IMR-90 (cell line): Measurements from ENCODE around the gene CAPS. TPM values are rescaled to one million over a fixed set of nuclear protein-coding genes. Genes with fewer than 3 reads are reported as not detected.

ENCODE experiments used
- ATAC-seq: fragments of 200-7000 bp; cut with Tn5 transposase; 2 replicates; pipeline ENCODE4 v1.9.1; 2020; ENCODE audit warnings: low read depth, mild to moderate bottlenecking, moderate library complexity
- BruUV-seq: library from RNA; stranded (reverse); fragments of 400-500 nt; replicated peaks from 2 replicates; lab custom pipeline; 2021; lab: Mats Ljungman, UMichigan
- CTCF ChIA-PET: fragments of 300-600 bp; formaldehyde crosslinking; extraction: SDS; loops from one replicate; lab custom pipeline; 2021; ENCODE audit warnings: antibody characterized with exemption; lab: Yijun Ruan, JAX
- POLR2A ChIA-PET: fragments of 300-600 bp; sonication (Branson Sonifier 250); formaldehyde crosslinking; loops from one replicate; lab custom pipeline; 2022; ENCODE audit warnings: antibody characterized with exemption; ENCODE audit not compliant: unreplicated experiment; lab: Charles Lee
- DNase-seq: peaks from one replicate; pipeline ENCODE4 v3.0.0; 2013
- H2AFZ ChIP-seq: replicated peaks from 2 replicates; pipeline ENCODE3; 2013; ENCODE audit warnings: low read length, mild to moderate bottlenecking; ENCODE audit not compliant: poor library complexity
- H2AK5ac ChIP-seq: 2 replicates; pipeline ENCODE4 v1.6.1; 2013; ENCODE audit warnings: low read depth, low read length, inconsistent platforms
- H2AK9ac ChIP-seq: replicated peaks from 2 replicates; pipeline ENCODE3; 2013; ENCODE audit warnings: mild to moderate bottlenecking, low read depth, low read length, moderate library complexity; ENCODE audit not compliant: poor library complexity
- H2BK120ac ChIP-seq: 2 replicates; pipeline ENCODE4 v1.6.1; 2013; ENCODE audit warnings: low read depth, low read length, inconsistent platforms
- H2BK15ac ChIP-seq: 3 replicates; pipeline ENCODE4 v1.6.1; 2013; ENCODE audit warnings: low read depth, low read length, inconsistent platforms
- H2BK20ac ChIP-seq: 2 replicates; pipeline ENCODE4 v1.6.1; 2013; ENCODE audit warnings: low read depth, mild to moderate bottlenecking, inconsistent platforms, low read length, moderate library complexity
- H2BK5ac ChIP-seq: 2 replicates; pipeline ENCODE4 v1.6.1; 2013; ENCODE audit warnings: mild to moderate bottlenecking, low read depth, low read length, inconsistent platforms; ENCODE audit not compliant: poor library complexity, severe bottlenecking
- H3K14ac ChIP-seq: replicated peaks from 2 replicates; pipeline ENCODE4 v1.6.1; 2013; ENCODE audit warnings: low read depth, low read length, inconsistent platforms
- H3K18ac ChIP-seq: 2 replicates; pipeline ENCODE4 v1.6.1; 2013; ENCODE audit warnings: low read depth, low read length, control low read depth
- H3K23ac ChIP-seq: 2 replicates; pipeline ENCODE4 v1.6.1; 2013; ENCODE audit warnings: low read depth, low read length, inconsistent platforms
- H3K27ac ChIP-seq: 2 replicates; pipeline ENCODE4 v1.5.1; 2013; ENCODE audit warnings: mild to moderate bottlenecking, control low read depth, low read length; ENCODE audit not compliant: insufficient read depth
- H3K27me3 ChIP-seq: 2 replicates; pipeline ENCODE4 v1.6.1; 2013; ENCODE audit warnings: low read length; ENCODE audit not compliant: control insufficient read depth, insufficient read depth
- H3K36me3 ChIP-seq: 2 replicates; pipeline ENCODE4 v1.6.1; 2013; ENCODE audit warnings: low read length, mixed read lengths; ENCODE audit not compliant: control insufficient read depth, insufficient read depth
- H3K4ac ChIP-seq: 2 replicates; pipeline ENCODE4 v1.6.1; 2013; ENCODE audit warnings: low read depth, low read length, inconsistent platforms
- H3K4me1 ChIP-seq: 2 replicates; pipeline ENCODE4 v1.6.1; 2013; ENCODE audit warnings: low read length, mixed read lengths; ENCODE audit not compliant: control insufficient read depth, insufficient read depth
- H3K4me2 ChIP-seq: 2 replicates; pipeline ENCODE4 v1.6.1; 2013; ENCODE audit warnings: low read depth, mild to moderate bottlenecking, control low read depth, low read length, moderate library complexity
- H3K4me3 ChIP-seq: 2 replicates; pipeline ENCODE4 v1.5.1; 2013; ENCODE audit warnings: low read depth, mild to moderate bottlenecking, control low read depth, low read length, moderate library complexity; ENCODE audit not compliant: insufficient read depth
- H3K56ac ChIP-seq: 2 replicates; pipeline ENCODE4 v1.6.1; 2013; ENCODE audit warnings: low read length, inconsistent platforms; ENCODE audit not compliant: insufficient read depth; ENCODE audit errors: extremely low read depth
- H3K79me1 ChIP-seq, 2 experiments: 2 replicates each; pipeline ENCODE4 v1.6.1; 2013; ENCODE audit warnings: low read length in 2 of 2, inconsistent platforms in 1 of 2, low read depth in 1 of 2
- H3K9ac ChIP-seq: 2 replicates; pipeline ENCODE4 v1.6.1; 2013; ENCODE audit warnings: low read depth, low read length, control low read depth
- H3K9me1 ChIP-seq: 2 replicates; pipeline ENCODE4 v1.6.1; 2013; ENCODE audit warnings: low read length, inconsistent platforms; ENCODE audit not compliant: insufficient read depth
- H3K9me3 ChIP-seq: 2 replicates; pipeline ENCODE4 v1.6.1; 2013; ENCODE audit warnings: low read length; ENCODE audit not compliant: control insufficient read depth, insufficient read depth
- H4K20me1 ChIP-seq: 2 replicates; pipeline ENCODE4 v1.6.1; 2013; ENCODE audit warnings: low read length, inconsistent platforms; ENCODE audit not compliant: insufficient read depth
- H4K5ac ChIP-seq: 2 replicates; pipeline ENCODE4 v1.6.1; 2013; ENCODE audit warnings: mild to moderate bottlenecking, low read depth, low read length, control low read depth
- H4K8ac ChIP-seq, 2 experiments: 2 replicates each; pipeline ENCODE4 v1.6.1; 2013; ENCODE audit warnings: low read depth in 2 of 2, low read length in 2 of 2, control low read depth in 1 of 2, inconsistent platforms in 1 of 2
- H4K91ac ChIP-seq: 2 replicates; pipeline ENCODE4 v1.6.1; 2013; ENCODE audit warnings: low read depth, low read length, inconsistent platforms; ENCODE audit not compliant: insufficient read depth
- CHD1 ChIP-seq: IDR thresholded peaks from 2 replicates; pipeline ENCODE4 v1.6.1; 2012; ENCODE audit warnings: low read depth, low read length, improper control_type of control experiment
- FOS ChIP-seq: fragments of 150-350 bp; IDR thresholded peaks from 2 replicates; pipeline ENCODE4 v1.6.1; 2016; ENCODE audit warnings: low read depth, low read length
- MXI1 ChIP-seq: IDR thresholded peaks from 2 replicates; pipeline ENCODE4 v1.6.1; 2012; ENCODE audit warnings: low read depth, mild to moderate bottlenecking, low read length, moderate library complexity, borderline replicate concordance
- POLR2A ChIP-seq: IDR thresholded peaks from 2 replicates; pipeline ENCODE4 v1.6.1; 2012; ENCODE audit warnings: mild to moderate bottlenecking, low read depth, low read length
- RAD21 ChIP-seq: IDR thresholded peaks from 2 replicates; pipeline ENCODE4 v1.6.1; 2012; ENCODE audit warnings: low read length, improper control_type of control experiment
- WGBS, 2 experiments: methylation state at CpG; one replicate each; pipeline versions ENCODE4 v1.1.5 to v1.1.7; 2013; ENCODE audit warnings: missing lambda C conversion rate in 2 of 2; ENCODE audit not compliant: insufficient read length in 1 of 2; ENCODE audit errors: extremely low coverage in 2 of 2; 5-methylcytosine and 5-hydroxymethylcytosine counted together
- dilution Hi-C: fragments of 300-500 bp; cut with HindIII; formaldehyde crosslinking; loops from one replicate; pipeline ENCODE4 v1.14.3; 2018; ENCODE audit warnings: low sequenced_read_pairs; ENCODE audit not compliant: unreplicated experiment
- in situ Hi-C: fragments of 300-500 bp; cut with MboI; formaldehyde crosslinking; loops from 3 replicates; pipeline ENCODE4 v1.14.3; 2019; ENCODE audit warnings: low sequenced_read_pairs, inconsistent platforms, mixed read lengths
- intact Hi-C: fragments of 100-400 bp; cut with micrococcal nuclease; formaldehyde crosslinking; loops from 2 replicates; pipeline ENCODE4 v1.10.0; 2022
- polyA plus RNA-seq, 3 experiments: library from polyadenylated mRNA; depleted of rRNA; stranded (reverse); fragments of >200 nt; gene quantifications; 2 replicates each; pipeline ENCODE4 v1.2.3, GENCODE V29; 2012; ENCODE audit warnings: low replicate concordance in 1 of 3
- total RNA-seq: library from RNA; depleted of rRNA; stranded (reverse); fragments of >200 nt; gene quantifications from 2 replicates; pipeline ENCODE4 v1.2.3, GENCODE V29; 2012

The CAPS gene
- total and polyA plus RNA-seq, 2 of the 4 experiments (the other 2 are of a cell fraction): 0.54 to 4.9 TPM

DNA sequence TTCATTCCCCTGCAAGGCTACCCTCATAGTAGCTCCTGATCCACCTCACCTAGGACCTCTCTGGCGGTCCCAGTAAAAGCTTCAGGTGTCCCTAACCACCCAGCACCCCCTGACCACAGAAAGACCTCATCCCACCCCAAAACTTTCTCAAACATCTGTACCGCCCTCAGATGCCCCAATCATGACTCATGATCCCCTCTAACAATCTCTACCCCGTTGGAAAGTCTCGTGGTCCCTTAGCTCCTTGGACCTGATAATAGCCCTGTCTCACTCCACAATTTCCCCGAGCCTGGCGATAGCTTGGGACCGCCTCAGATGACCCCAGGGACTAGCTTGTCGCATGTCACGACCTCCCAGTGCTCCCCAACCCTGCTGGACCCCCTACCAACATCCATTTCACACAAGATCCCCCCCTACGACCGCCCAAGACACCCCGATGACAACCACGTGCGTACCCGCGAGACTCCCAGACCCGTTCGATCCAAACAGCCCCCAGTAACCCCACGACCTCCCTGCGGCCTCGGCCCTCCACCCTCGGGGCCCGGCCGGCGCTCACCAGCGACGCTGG is 10.9 kb upstream of the CAPS start:
- dilution Hi-C loops: no loop called here
- Histone ChIP-seq H3K18ac (peak overlapping the region; percentile 52; the same call in 1 of the 2 replicates), H2AK9ac (peak overlapping the region; percentile 80), H3K36me3 (peaks cover 5% of the 10 kb centered on the region; the same call in 1 of the 2 replicates), H3K4me3 (peak overlapping the region; percentile 91), H3K4me1 (peaks cover 4% of the 10 kb centered on the region), H3K9me1 (peaks cover 4% of the 10 kb centered on the region; the same call in 1 of the 2 replicates), H2BK120ac (peak overlapping the region; percentile 42; the same call in 1 of the 2 replicates), H2BK20ac (no peak overlapping the region), H4K8ac (peak overlapping the region; percentile 90 to 91), H4K20me1 (peaks cover 25% of the 10 kb centered on the region), H3K4ac (peak overlapping the region; percentile 87), H3K79me1 (peaks cover 4 to 55% of the 10 kb centered on the region in 2 experiments; a peak in 3 of 4 replicates), H4K91ac (peak overlapping the region; percentile 67), H2BK5ac (peak overlapping the region; percentile 86), H3K4me2 (peak overlapping the region; percentile 91), H2AFZ (peak overlapping the region; percentile 99), H3K27ac (peak overlapping the region; percentile 94), H3K56ac (peak overlapping the region; percentile 86), H4K5ac (peak overlapping the region; percentile 81), H2AK5ac (peak overlapping the region; percentile 60), H3K23ac (peak overlapping the region; percentile 77), H3K9me3 (no peaks in the 10 kb centered on the region), H3K27me3 (no peaks in the 10 kb centered on the region), H3K14ac (peak overlapping the region; percentile 73), H3K9ac (peak overlapping the region; percentile 93), H2BK15ac (no peak overlapping the region)
- in situ Hi-C loops: no loop called here
- BruUV-seq: no TSS peak
- 0% methylated on average over 4 of the region's 27 CpGs; no CpG with 5 or more reads in 1 of the 2 experiments for WGBS, 2 experiments
- ATAC-seq (no peak), DNase-seq (peak; percentile 49)
- TF ChIP-seq CHD1 (peak; percentile 79; the same call in 1 of the 2 replicates), FOS (peak; percentile 4; the same call in 1 of the 2 replicates), MXI1 (peak; percentile 35; the same call in 1 of the 2 replicates), POLR2A (peak; percentile 61; the same call in 1 of the 2 replicates), RAD21 (no peak)
- intact Hi-C loops: no loop called here
- ChIA-PET CTCF (interaction anchor here (0.6 to 3.4 kb wide), 3 partner anchors 65 to 99 kb away, joined by 3 to 18 read pairs (median 4); no protein-coding TSS in a partner anchor), POLR2A (interaction anchor here (0.5 to 1.5 kb wide), 5 partner anchors 12 to 143 kb away, joined by 3 to 18 read pairs (median 5); partner anchors contain the start of gene NRTN)
